ENCODE data around the gene PHF2. TPM values are rescaled to one million over a fixed set of nuclear protein-coding genes. Genes with fewer than 3 reads are reported as not detected.

The PHF2 gene
- total RNA-seq, 1 donor from 2014 or later = 36.5 TPM

GRCh38 chr9:93567271-93567959 lies 9.0 kb upstream of the PHF2 start:
- Mint-ChIP-seq H3K27ac (peak overlapping the region; percentile 94), H3K9me3 (ENCODE audit: low read depth) (peaks cover 10% of the 10 kb centered on the region), H3K27me3 (no peaks in the 10 kb centered on the region), H3K4me1 (ENCODE audit: low read depth) (peaks cover 5% of the 10 kb centered on the region), H3K4me3 (ENCODE audit: low read depth) (peak overlapping the region; percentile 74), H3K36me3 (ENCODE audit: insufficient read depth) (peaks cover 19% of the 10 kb centered on the region)
- TF ChIP-seq CTCF (IDR thresholded peaks at IDR 0.05; ENCODE audit: unreplicated experiment) = no peak
- no peak for DNase-seq (ENCODE audit: low spot score, unreplicated experiment)

- no peaks in the 10 kb centered on the region for H3K27me3 Mint-ChIP-seq
- H3K27ac Mint-ChIP-seq = no peak overlapping the region
- DNase-seq (ENCODE audit: low spot score, unreplicated experiment) = no peak
- H3K9me3 Mint-ChIP-seq (ENCODE audit: low read depth) = peaks cover 10% of the 10 kb centered on the region
- TF ChIP-seq CTCF (IDR thresholded peaks at IDR 0.05; ENCODE audit: unreplicated experiment) = no peak
- H3K36me3 Mint-ChIP-seq (ENCODE audit: insufficient read depth) = peaks cover 17% of the 10 kb centered on the region
- peaks cover 5% of the 10 kb centered on the region for H3K4me1 Mint-ChIP-seq (ENCODE audit: low read depth)
- H3K4me3 Mint-ChIP-seq (ENCODE audit: low read depth) = no peak overlapping the region
Observed at GRCh38 chr9:93568169-93568568, 8.2 kb upstream of the PHF2 start.

GRCh38 chr9:93569621-93570174 lies 6.7 kb upstream of the PHF2 start:
- Mint-ChIP-seq H3K9me3 (ENCODE audit: low read depth) (peaks cover 10% of the 10 kb centered on the region), H3K27me3 (no peaks in the 10 kb centered on the region), H3K4me3 (ENCODE audit: low read depth) (no peak overlapping the region), H3K4me1 (ENCODE audit: low read depth) (peaks cover 5% of the 10 kb centered on the region), H3K36me3 (ENCODE audit: insufficient read depth) (peaks cover 11% of the 10 kb centered on the region), H3K27ac (peak overlapping the region; percentile 24)
- no peak for DNase-seq (ENCODE audit: low spot score, unreplicated experiment)
- TF ChIP-seq CTCF (IDR thresholded peaks at IDR 0.05; ENCODE audit: unreplicated experiment) = no peak

- no peak for TF ChIP-seq CTCF (IDR thresholded peaks at IDR 0.05; ENCODE audit: unreplicated experiment)
- Mint-ChIP-seq H3K4me1 (ENCODE audit: low read depth) (peaks cover 8% of the 10 kb centered on the region), H3K36me3 (ENCODE audit: insufficient read depth) (peaks cover 11% of the 10 kb centered on the region), H3K9me3 (ENCODE audit: low read depth) (peaks cover 10% of the 10 kb centered on the region), H3K27me3 (no peaks in the 10 kb centered on the region), H3K27ac (no peak overlapping the region), H3K4me3 (ENCODE audit: low read depth) (no peak overlapping the region)
- DNase-seq (ENCODE audit: low spot score, unreplicated experiment) = no peak
Observed at GRCh38 chr9:93572221-93572620, 4.2 kb upstream of the PHF2 start.

- Mint-ChIP-seq H3K36me3 (ENCODE audit: insufficient read depth) (peaks cover 11% of the 10 kb centered on the region), H3K4me1 (ENCODE audit: low read depth) (peaks cover 10% of the 10 kb centered on the region), H3K9me3 (ENCODE audit: low read depth) (peaks cover 10% of the 10 kb centered on the region), H3K4me3 (ENCODE audit: low read depth) (no peak overlapping the region), H3K27me3 (no peaks in the 10 kb centered on the region), H3K27ac (no peak overlapping the region)
- no peak for DNase-seq (ENCODE audit: low spot score, unreplicated experiment)
- TF ChIP-seq CTCF (IDR thresholded peaks at IDR 0.05; ENCODE audit: unreplicated experiment) = no peak
Observed at GRCh38 chr9:93572636-93573515, 3.5 kb upstream of the PHF2 start.
